Ishikawa (cell line): ENCODE data around the gene RAC2.

Experiments used
- CEBPB ChIP-seq: IDR thresholded peaks from 2 replicates; pipeline ENCODE4 v1.6.1; 2012
- CREB1 ChIP-seq: IDR thresholded peaks from 2 replicates; pipeline ENCODE4 v1.6.1; 2012; ENCODE audit warnings: low read depth
- EGR1 ChIP-seq: IDR thresholded peaks from 2 replicates; pipeline ENCODE4 v1.6.1; 2012
- EP300 ChIP-seq: IDR thresholded peaks from 2 replicates; pipeline ENCODE4 v1.6.1; 2012; ENCODE audit warnings: borderline replicate concordance
- FOXM1 ChIP-seq: IDR thresholded peaks from 2 replicates; pipeline ENCODE4 v1.6.1; 2012; ENCODE audit warnings: low read depth, borderline replicate concordance
- MAX ChIP-seq: IDR thresholded peaks from 2 replicates; pipeline ENCODE4 v1.6.1; 2012
- NFIC ChIP-seq: IDR thresholded peaks from 2 replicates; pipeline ENCODE4 v1.6.1; 2012
- RAD21 ChIP-seq: IDR thresholded peaks from 2 replicates; pipeline ENCODE4 v1.6.1; 2012; ENCODE audit warnings: low read depth
- TAF1 ChIP-seq: IDR thresholded peaks from 2 replicates; pipeline ENCODE4 v1.6.1; 2012; ENCODE audit warnings: low read depth, mild to moderate bottlenecking
- TCF12 ChIP-seq: IDR thresholded peaks from 2 replicates; pipeline ENCODE4 v1.6.1; 2012; ENCODE audit warnings: low read depth
- TEAD4 ChIP-seq: IDR thresholded peaks from 2 replicates; pipeline ENCODE4 v1.6.1; 2012
- YY1 ChIP-seq: IDR thresholded peaks from 2 replicates; pipeline ENCODE4 v1.6.1; 2012; ENCODE audit warnings: low read depth
- ZBTB7A ChIP-seq: IDR thresholded peaks from 2 replicates; pipeline ENCODE4 v1.6.1; 2012; ENCODE audit warnings: low read depth
- TF ChIP-seq, protein P1 (sequence below): IDR thresholded peaks from 2 replicates; pipeline ENCODE4 v1.6.1; 2012; ENCODE audit warnings: low read depth, mild to moderate bottlenecking
- TF ChIP-seq, protein P2 (sequence below): IDR thresholded peaks from 2 replicates; pipeline ENCODE4 v1.6.1; 2012

The RAC2 gene

DNA sequence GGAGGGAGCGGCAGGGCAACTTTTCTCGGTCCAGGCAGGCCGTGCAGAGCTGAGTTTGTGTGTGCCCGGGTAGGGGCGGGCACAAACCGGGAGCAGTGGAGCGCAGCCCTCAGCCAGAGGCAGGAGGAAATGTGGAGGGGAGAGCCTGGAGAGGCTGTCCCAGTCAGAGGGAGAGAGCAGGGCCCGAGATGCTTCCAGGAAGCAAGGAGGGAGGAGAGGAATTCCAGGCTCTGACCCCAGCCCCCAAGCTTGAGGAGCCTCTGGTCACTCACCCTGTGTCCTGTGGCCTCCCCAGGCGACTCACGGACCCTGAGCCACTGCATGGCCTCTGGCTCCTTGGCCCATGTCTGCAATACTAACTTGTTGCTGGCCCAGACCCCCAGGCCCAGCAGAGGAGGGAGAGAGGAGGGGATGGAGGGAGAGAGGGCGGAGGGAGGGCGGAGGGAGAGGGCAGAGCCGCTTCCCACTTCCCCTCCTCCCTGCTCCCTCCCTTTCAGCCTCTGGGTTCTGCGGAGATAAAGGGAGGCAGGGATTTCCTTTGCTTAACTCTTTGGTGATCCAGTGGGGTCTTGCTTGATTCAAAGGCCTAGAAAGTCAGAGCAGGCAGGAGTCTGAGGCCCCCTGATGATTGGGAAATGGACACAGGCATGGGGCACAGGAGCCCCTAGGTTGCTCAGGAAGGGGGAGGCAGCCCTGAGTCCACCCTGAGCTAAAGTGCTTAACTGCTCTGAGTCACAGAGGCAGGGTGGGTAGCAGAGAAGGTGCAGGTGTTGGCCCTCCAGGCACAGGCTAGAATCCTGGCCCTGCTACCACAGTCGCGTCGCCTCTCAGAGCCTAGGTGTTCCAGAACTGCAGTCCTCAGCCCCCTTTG, 55.9 kb downstream of the RAC2 start, which contains the start of gene C1QTNF6:
Gene C1QTNF6, minus strand, starts transcription at position 357 of the 871 bp plus-strand sequence. Its CDS starts 34 bp downstream, at position 323.
- TF ChIP-seq CEBPB: no peak
- 0 out of 2 replicates have a peak, but pooled peaks have one; percentile 3 for TF ChIP-seq RAD21
- peak; percentile 36; the same call in 1 of the 2 replicates for TF ChIP-seq TAF1
- TF ChIP-seq TEAD4: 0 out of 2 replicates have a peak, but pooled peaks have one; percentile 15
- no peak for TF ChIP-seq NFIC
- TF ChIP-seq MAX: no peak
- no peak for TF ChIP-seq YY1
- TF ChIP-seq ZBTB7A: peak; percentile 75; the same call in 1 of the 2 replicates
- TF ChIP-seq EP300: no peak

DNA sequence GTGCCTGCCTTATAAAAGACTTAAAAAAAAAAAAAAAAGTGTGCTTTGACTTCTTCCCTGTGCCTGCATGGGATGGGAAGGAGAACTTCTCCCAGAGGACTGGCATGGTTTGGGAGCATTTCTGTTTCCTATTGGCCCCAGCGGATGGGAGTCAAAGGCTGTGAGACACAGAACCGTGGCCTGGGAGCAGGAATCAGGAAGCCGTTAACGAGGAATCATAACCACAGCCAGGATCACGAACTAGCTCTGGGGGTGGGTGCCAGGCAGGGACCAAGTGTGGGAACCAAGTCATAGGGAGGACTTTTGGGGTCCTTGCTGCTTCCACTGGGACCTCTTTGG, 56.5 kb downstream of the RAC2 start:
- TF ChIP-seq, protein P1, sequence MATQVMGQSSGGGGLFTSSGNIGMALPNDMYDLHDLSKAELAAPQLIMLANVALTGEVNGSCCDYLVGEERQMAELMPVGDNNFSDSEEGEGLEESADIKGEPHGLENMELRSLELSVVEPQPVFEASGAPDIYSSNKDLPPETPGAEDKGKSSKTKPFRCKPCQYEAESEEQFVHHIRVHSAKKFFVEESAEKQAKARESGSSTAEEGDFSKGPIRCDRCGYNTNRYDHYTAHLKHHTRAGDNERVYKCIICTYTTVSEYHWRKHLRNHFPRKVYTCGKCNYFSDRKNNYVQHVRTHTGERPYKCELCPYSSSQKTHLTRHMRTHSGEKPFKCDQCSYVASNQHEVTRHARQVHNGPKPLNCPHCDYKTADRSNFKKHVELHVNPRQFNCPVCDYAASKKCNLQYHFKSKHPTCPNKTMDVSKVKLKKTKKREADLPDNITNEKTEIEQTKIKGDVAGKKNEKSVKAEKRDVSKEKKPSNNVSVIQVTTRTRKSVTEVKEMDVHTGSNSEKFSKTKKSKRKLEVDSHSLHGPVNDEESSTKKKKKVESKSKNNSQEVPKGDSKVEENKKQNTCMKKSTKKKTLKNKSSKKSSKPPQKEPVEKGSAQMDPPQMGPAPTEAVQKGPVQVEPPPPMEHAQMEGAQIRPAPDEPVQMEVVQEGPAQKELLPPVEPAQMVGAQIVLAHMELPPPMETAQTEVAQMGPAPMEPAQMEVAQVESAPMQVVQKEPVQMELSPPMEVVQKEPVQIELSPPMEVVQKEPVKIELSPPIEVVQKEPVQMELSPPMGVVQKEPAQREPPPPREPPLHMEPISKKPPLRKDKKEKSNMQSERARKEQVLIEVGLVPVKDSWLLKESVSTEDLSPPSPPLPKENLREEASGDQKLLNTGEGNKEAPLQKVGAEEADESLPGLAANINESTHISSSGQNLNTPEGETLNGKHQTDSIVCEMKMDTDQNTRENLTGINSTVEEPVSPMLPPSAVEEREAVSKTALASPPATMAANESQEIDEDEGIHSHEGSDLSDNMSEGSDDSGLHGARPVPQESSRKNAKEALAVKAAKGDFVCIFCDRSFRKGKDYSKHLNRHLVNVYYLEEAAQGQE: no peak
- TF ChIP-seq ZBTB7A (no peak), MAX (no peak), TCF12 (no peak; the same call in 1 of the 2 replicates), NFIC (no peak), EP300 (no peak), CREB1 (no peak)

DNA sequence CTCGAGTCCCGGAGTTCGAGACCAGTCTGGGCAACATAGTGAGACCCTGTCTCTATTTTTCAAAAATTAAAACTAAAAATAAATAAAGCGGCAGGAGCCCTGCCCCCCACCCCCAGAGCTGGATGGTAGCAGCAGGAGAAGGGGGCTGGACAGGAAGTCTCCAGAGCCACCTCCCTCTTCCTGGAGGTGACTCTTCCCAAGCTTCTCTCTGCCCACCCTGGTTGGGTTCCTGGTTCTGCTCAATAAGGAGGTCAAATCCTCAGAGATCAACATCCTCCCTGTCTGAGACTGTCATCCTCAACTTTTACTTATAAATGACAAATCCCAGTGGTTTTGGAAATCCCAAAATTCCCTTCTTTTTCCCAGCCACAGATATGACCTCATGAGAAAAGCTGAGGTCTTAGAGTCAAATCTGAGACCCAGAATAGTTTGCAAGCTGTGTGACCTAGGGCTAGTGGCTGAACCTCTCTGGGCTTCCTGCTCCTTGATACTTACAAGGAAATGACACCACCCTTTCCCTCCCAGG, 57.0 kb downstream of the RAC2 start:
- no peak for TF ChIP-seq RAD21
- no peak for TF ChIP-seq EGR1
- TF ChIP-seq MAX: no peak
- no peak for TF ChIP-seq NFIC
- no peak for TF ChIP-seq TAF1

- no peak for TF ChIP-seq TCF12
- no peak for TF ChIP-seq CEBPB
- TF ChIP-seq FOXM1: no peak
- TF ChIP-seq EP300: no peak
- no peak for TF ChIP-seq NFIC
- TF ChIP-seq ZBTB7A: no peak
- TF ChIP-seq RAD21: no peak
- TF ChIP-seq, protein P2, sequence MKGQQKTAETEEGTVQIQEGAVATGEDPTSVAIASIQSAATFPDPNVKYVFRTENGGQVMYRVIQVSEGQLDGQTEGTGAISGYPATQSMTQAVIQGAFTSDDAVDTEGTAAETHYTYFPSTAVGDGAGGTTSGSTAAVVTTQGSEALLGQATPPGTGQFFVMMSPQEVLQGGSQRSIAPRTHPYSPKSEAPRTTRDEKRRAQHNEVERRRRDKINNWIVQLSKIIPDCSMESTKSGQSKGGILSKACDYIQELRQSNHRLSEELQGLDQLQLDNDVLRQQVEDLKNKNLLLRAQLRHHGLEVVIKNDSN: no peak
- no peak for TF ChIP-seq CREB1
- TF ChIP-seq TEAD4: no peak
Observed at GRCh38 chr22:37186228-37186996, 57.7 kb downstream of the RAC2 start.

GRCh38 chr22:37185646-37186227, 58.3 kb downstream of the RAC2 start:
- no peak for TF ChIP-seq NFIC
- TF ChIP-seq TEAD4: no peak
- TF ChIP-seq, protein P1: no peak
- TF ChIP-seq EGR1: no peak
- no peak for TF ChIP-seq MAX
- TF ChIP-seq ZBTB7A: no peak
- no peak for TF ChIP-seq TAF1
- TF ChIP-seq CEBPB: no peak
- TF ChIP-seq FOXM1: no peak
- no peak for TF ChIP-seq YY1
